ENCODE results near the gene THADA. TPM values are rescaled to one million over a fixed set of nuclear protein-coding genes. Genes with fewer than 3 reads are reported as not detected.
"Not testable (repeated sequence)": the region's sequence is repeated elsewhere in the genome, so short reads cannot be mapped to it uniquely, and the experiment has no call there.

Gene THADA
- total RNA-seq, 3 donors from 2014 or later (not counting 1 experiment from before 2014, with no cell fraction given) = 34.1 to 35.7 (median 35.3) TPM

- WGBS (ENCODE audit: insufficient coverage) = 85% methylated on average over 2 of the region's 3 CpGs
- DNase-seq (no peak), ATAC-seq (no peak)
- Histone ChIP-seq H3K27me3 (ENCODE audit: control insufficient read depth, insufficient read depth, low read length) (no peaks in the 10 kb centered on the region), H3K4me3 (ENCODE audit: low read length) (no peak overlapping the region), H3K9me3 (ENCODE audit: control insufficient read depth, insufficient read depth, low read length) (no peaks in the 10 kb centered on the region), H3K27ac (ENCODE audit: low read length) (no peak overlapping the region), H3K4me1 (ENCODE audit: control insufficient read depth, insufficient read depth, low read length) (no peaks in the 10 kb centered on the region), H3K36me3 (ENCODE audit: control insufficient read depth, insufficient read depth, low read length) (peaks cover 77% of the 10 kb centered on the region)
- TF ChIP-seq, protein P1, sequence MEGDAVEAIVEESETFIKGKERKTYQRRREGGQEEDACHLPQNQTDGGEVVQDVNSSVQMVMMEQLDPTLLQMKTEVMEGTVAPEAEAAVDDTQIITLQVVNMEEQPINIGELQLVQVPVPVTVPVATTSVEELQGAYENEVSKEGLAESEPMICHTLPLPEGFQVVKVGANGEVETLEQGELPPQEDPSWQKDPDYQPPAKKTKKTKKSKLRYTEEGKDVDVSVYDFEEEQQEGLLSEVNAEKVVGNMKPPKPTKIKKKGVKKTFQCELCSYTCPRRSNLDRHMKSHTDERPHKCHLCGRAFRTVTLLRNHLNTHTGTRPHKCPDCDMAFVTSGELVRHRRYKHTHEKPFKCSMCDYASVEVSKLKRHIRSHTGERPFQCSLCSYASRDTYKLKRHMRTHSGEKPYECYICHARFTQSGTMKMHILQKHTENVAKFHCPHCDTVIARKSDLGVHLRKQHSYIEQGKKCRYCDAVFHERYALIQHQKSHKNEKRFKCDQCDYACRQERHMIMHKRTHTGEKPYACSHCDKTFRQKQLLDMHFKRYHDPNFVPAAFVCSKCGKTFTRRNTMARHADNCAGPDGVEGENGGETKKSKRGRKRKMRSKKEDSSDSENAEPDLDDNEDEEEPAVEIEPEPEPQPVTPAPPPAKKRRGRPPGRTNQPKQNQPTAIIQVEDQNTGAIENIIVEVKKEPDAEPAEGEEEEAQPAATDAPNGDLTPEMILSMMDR (IDR thresholded peaks at IDR 0.05) = no peak
- no peaks in the 10 kb centered on the region for H3K27me3 Mint-ChIP-seq (ENCODE audit: low read depth in 2 of 2)
- no peaks in the 10 kb centered on the region for H3K36me3 Mint-ChIP-seq
- intact Hi-C loops (cut with micrococcal nuclease) = no loop called here
- no peaks in the 10 kb centered on the region for H3K9me3 Mint-ChIP-seq
- H3K27ac Mint-ChIP-seq = no peak overlapping the region
- H3K4me3 Mint-ChIP-seq = no peak overlapping the region
- no peaks in the 10 kb centered on the region for H3K4me1 Mint-ChIP-seq
These were observed 42.4 kb downstream of the THADA start for GRCh38 chr2:43553341-43553855.

GRCh38 chr2:43551990-43552389 lies 43.8 kb downstream of the THADA start:
- Mint-ChIP-seq H3K4me3 (no peak overlapping the region), H3K9me3 (no peaks in the 10 kb centered on the region), H3K27me3 (ENCODE audit: low read depth in 2 of 2) (no peaks in the 10 kb centered on the region), H3K27ac (no peak overlapping the region), H3K36me3 (no peaks in the 10 kb centered on the region), H3K4me1 (no peaks in the 10 kb centered on the region)
- intact Hi-C loops (cut with micrococcal nuclease) = no loop called here
- ATAC-seq (no peak), DNase-seq (no peak)
- Histone ChIP-seq H3K4me3 (ENCODE audit: low read length) (no peak overlapping the region), H3K36me3 (ENCODE audit: control insufficient read depth, insufficient read depth, low read length) (peaks cover 64% of the 10 kb centered on the region), H3K9me3 (ENCODE audit: control insufficient read depth, insufficient read depth, low read length) (no peaks in the 10 kb centered on the region), H3K4me1 (ENCODE audit: control insufficient read depth, insufficient read depth, low read length) (no peaks in the 10 kb centered on the region), H3K27me3 (ENCODE audit: control insufficient read depth, insufficient read depth, low read length) (no peaks in the 10 kb centered on the region), H3K27ac (ENCODE audit: low read length) (no peak overlapping the region)
- WGBS (ENCODE audit: insufficient coverage) = 95% methylated on average over 1 of the region's 2 CpGs
- TF ChIP-seq, protein P1 (IDR thresholded peaks at IDR 0.05) = no peak

DNA sequence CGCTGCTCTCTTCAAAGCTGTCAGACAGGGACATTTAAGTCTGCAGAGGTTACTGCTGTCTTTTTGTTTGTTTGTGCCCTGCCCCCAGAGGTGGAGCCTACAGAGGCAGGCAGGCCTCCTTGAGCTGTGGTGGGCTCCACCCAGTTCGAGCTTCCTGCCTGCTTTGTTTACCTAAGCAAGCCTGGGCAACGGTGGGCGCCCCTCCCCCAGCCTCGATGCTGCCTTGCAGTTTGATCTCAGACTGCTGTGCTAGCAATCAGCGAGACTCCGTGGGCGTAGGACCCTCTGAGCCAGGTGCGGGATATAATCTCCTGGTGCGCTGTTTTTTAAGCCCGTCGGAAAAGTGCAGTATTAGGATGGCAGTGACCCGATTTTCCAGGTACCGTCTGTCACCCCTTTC lies 47.5 kb downstream of the THADA start:
- not testable (repeated sequence) for H3K27ac Mint-ChIP-seq; H3K4me1 Mint-ChIP-seq; H3K9me3 Mint-ChIP-seq; H3K27ac ChIP-seq (ENCODE audit: low read length); H3K27me3 Mint-ChIP-seq (ENCODE audit: low read depth in 2 of 2); H3K9me3 ChIP-seq (ENCODE audit: control insufficient read depth, insufficient read depth, low read length); ATAC-seq; H3K4me3 ChIP-seq (ENCODE audit: low read length); H3K27me3 ChIP-seq (ENCODE audit: control insufficient read depth, insufficient read depth, low read length); H3K4me1 ChIP-seq (ENCODE audit: control insufficient read depth, insufficient read depth, low read length); H3K4me3 Mint-ChIP-seq; H3K36me3 Mint-ChIP-seq
- H3K36me3 ChIP-seq (ENCODE audit: control insufficient read depth, insufficient read depth, low read length) = peaks cover 31% of the 10 kb centered on the region
- intact Hi-C loops (cut with micrococcal nuclease) = loop anchor here (10.0 kb wide), 1 partner anchor 694 kb away; no protein-coding TSS in a partner anchor
- DNase-seq = peak in 1 of 2 donors; percentile 17
- WGBS (ENCODE audit: insufficient coverage) = 88% methylated on average over 13 of the region's 14 CpGs

DNA sequence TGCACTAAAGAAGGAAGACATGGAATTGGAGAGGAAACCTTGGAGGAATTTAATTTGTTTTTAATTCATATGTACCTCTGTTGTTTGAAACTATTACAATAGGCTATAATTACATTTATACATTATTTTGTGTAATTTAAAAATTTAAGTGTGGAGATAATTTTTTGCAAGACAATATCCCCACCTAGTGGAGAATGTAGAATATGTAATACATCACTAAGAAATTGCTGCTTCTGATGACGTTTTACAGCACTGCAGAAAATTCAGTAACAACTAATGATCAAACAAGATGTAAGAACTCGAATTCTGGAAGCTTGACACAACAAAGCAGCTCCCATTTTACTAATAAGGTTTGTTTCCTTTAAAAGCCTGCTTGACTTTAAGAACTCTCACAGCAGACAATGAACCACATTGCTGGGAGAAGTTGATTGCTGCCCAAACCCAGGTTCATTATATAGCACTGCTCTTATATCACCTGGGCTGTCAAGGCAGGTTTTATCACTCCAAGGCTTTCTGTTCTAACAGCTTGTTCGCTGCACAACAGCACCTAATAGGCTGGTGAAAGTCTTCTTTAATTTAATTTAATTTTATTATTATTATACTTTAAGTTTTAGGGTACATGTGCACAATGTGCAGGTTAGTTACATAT lies 53.4 kb downstream of the THADA start:
- ATAC-seq = peak in 1 of 3 donors; percentile 57
- Histone ChIP-seq H3K4me3 (ENCODE audit: low read length) (no peak overlapping the region), H3K27me3 (ENCODE audit: control insufficient read depth, insufficient read depth, low read length) (no peaks in the 10 kb centered on the region), H3K9me3 (ENCODE audit: control insufficient read depth, insufficient read depth, low read length) (no peaks in the 10 kb centered on the region), H3K4me1 (ENCODE audit: control insufficient read depth, insufficient read depth, low read length) (peaks cover 4% of the 10 kb centered on the region), H3K36me3 (ENCODE audit: control insufficient read depth, insufficient read depth, low read length) (peaks cover 6% of the 10 kb centered on the region), H3K27ac (ENCODE audit: low read length) (no peak overlapping the region)
- H3K4me1 Mint-ChIP-seq = no peaks in the 10 kb centered on the region
- 0% methylated on average over 2 of the region's 3 CpGs for WGBS (ENCODE audit: insufficient coverage)
- H3K9me3 Mint-ChIP-seq = no peaks in the 10 kb centered on the region
- H3K27ac Mint-ChIP-seq = no peak overlapping the region
- H3K4me3 Mint-ChIP-seq = no peak overlapping the region
- TF ChIP-seq, protein P1 (IDR thresholded peaks at IDR 0.05) = peak; percentile 68
- H3K27me3 Mint-ChIP-seq (ENCODE audit: low read depth in 2 of 2) = no peaks in the 10 kb centered on the region
- DNase-seq = peak in 1 of 2 donors; percentile 69
- no peaks in the 10 kb centered on the region for H3K36me3 Mint-ChIP-seq
- intact Hi-C loops (cut with micrococcal nuclease) = loop anchor here (1.0 to 10.0 kb wide), 3 partner anchors 595 to 713 kb away; no protein-coding TSS in a partner anchor

Data from natural killer cell (primary cell).